Mesenchymal stem cell (in vitro differentiated cells and primary cell): ENCODE measurements around the gene BAD.

Experiments
- DNase-seq: peaks from one replicate; pipeline ENCODE4 v3.0.0-alpha.2; 2013
- H2AFZ ChIP-seq: one replicate; pipeline ENCODE4 v1.6.1; 2013; ENCODE audit warnings: low read depth, mild to moderate bottlenecking, control low read depth, inconsistent platforms, low read length, moderate library complexity
- H2AK5ac ChIP-seq: 2 replicates; pipeline ENCODE4 v1.6.1; 2013; ENCODE audit warnings: low read length, moderate library complexity, mild to moderate bottlenecking, inconsistent platforms; ENCODE audit not compliant: severe bottlenecking
- H2BK120ac ChIP-seq: one replicate; pipeline ENCODE4 v1.6.1; 2013; ENCODE audit warnings: low read depth, mild to moderate bottlenecking, inconsistent platforms, low read length, moderate library complexity
- H2BK12ac ChIP-seq, 2 experiments: one replicate each; pipeline ENCODE4 v1.6.1; 2013; ENCODE audit warnings: inconsistent platforms in 2 of 2, low read length in 2 of 2, mild to moderate bottlenecking in 2 of 2, moderate library complexity in 2 of 2, control low read depth in 1 of 2
- H2BK15ac ChIP-seq: one replicate; pipeline ENCODE4 v1.6.1; 2013; ENCODE audit warnings: mild to moderate bottlenecking, low read depth, inconsistent platforms; ENCODE audit not compliant: poor library complexity, severe bottlenecking
- H2BK5ac ChIP-seq: 2 replicates; pipeline ENCODE4 v1.6.1; 2013; ENCODE audit warnings: low read depth, mild to moderate bottlenecking, low read length, control low read depth, inconsistent platforms; ENCODE audit not compliant: poor library complexity, severe bottlenecking
- H3K14ac ChIP-seq, 2 experiments: one replicate each; pipeline ENCODE4 v1.6.1; 2013; ENCODE audit warnings: inconsistent platforms in 2 of 2, low read length in 2 of 2, control low read depth in 1 of 2, mild to moderate bottlenecking in 1 of 2, moderate library complexity in 1 of 2
- H3K18ac ChIP-seq, 2 experiments: one replicate each; pipeline ENCODE4 v1.6.1; 2013; ENCODE audit warnings: inconsistent platforms in 2 of 2, low read length in 2 of 2, control low read depth in 1 of 2, low read depth in 1 of 2, mild to moderate bottlenecking in 1 of 2
- H3K23ac ChIP-seq, 2 experiments: one replicate each; pipeline ENCODE4 v1.6.1; 2013; ENCODE audit warnings: inconsistent platforms in 2 of 2, low read length in 2 of 2, mild to moderate bottlenecking in 2 of 2, moderate library complexity in 2 of 2, control low read depth in 1 of 2
- H3K27ac ChIP-seq: 2 replicates; pipeline ENCODE4 v1.5.1; 2013; ENCODE audit warnings: mild to moderate bottlenecking, moderate library complexity, low read length, control low read depth, inconsistent platforms; ENCODE audit not compliant: poor library complexity, severe bottlenecking
- H3K27me3 ChIP-seq, 2 experiments: 2 replicates each; pipeline versions ENCODE4 v1.6.1 to v1.7.0; 2013; ENCODE audit warnings: low read length in 2 of 2, mild to moderate bottlenecking in 2 of 2, moderate library complexity in 2 of 2, control low read depth in 1 of 2, inconsistent platforms in 1 of 2; ENCODE audit not compliant: control insufficient read depth in 1 of 2, insufficient read depth in 1 of 2
- H3K36me3 ChIP-seq, 2 experiments: 2 replicates each; pipeline versions ENCODE4 v1.6.1 to v1.7.0; 2013; ENCODE audit warnings: low read length in 2 of 2, control low read depth in 1 of 2, inconsistent platforms in 1 of 2, low read depth in 1 of 2, mild to moderate bottlenecking in 1 of 2; ENCODE audit not compliant: insufficient read depth in 2 of 2, control insufficient read depth in 1 of 2
- H3K4ac ChIP-seq, 2 experiments: one replicate each; pipeline ENCODE4 v1.6.1; 2013; ENCODE audit warnings: inconsistent platforms in 2 of 2, low read length in 2 of 2, mild to moderate bottlenecking in 2 of 2, moderate library complexity in 2 of 2, control low read depth in 1 of 2, low read depth in 1 of 2
- H3K4me1 ChIP-seq: 2 replicates; pipeline ENCODE4 v1.6.1; 2013; ENCODE audit warnings: low read depth, low read length, control low read depth; ENCODE audit not compliant: control insufficient read depth, insufficient read depth
- H3K4me2 ChIP-seq: 2 replicates; pipeline ENCODE4 v1.6.1; 2013; ENCODE audit warnings: low read length, mild to moderate bottlenecking, inconsistent platforms; ENCODE audit not compliant: poor library complexity, severe bottlenecking
- H3K4me3 ChIP-seq, 2 experiments: 2 replicates each; pipeline versions ENCODE4 v1.5.1 to v1.7.0; 2013; ENCODE audit warnings: low read length in 2 of 2, mild to moderate bottlenecking in 2 of 2, control low read depth in 1 of 2, low read depth in 1 of 2; ENCODE audit not compliant: insufficient read depth in 1 of 2
- H3K79me1 ChIP-seq: replicated peaks from 2 replicates; pipeline ENCODE4 v1.6.1; 2013; ENCODE audit warnings: mild to moderate bottlenecking, control low read depth, low read length, inconsistent platforms; ENCODE audit not compliant: poor library complexity, severe bottlenecking
- H3K9ac ChIP-seq: 2 replicates; pipeline ENCODE4 v1.7.0; 2013; ENCODE audit warnings: mild to moderate bottlenecking, low read length, moderate library complexity
- H3K9me3 ChIP-seq: 2 replicates; pipeline ENCODE4 v1.7.0; 2013; ENCODE audit warnings: mild to moderate bottlenecking, low read length; ENCODE audit not compliant: control insufficient read depth
- H4K8ac ChIP-seq: one replicate; pipeline ENCODE4 v1.6.1; 2013; ENCODE audit warnings: inconsistent platforms, mild to moderate bottlenecking, low read length, moderate library complexity
- H4K91ac ChIP-seq: one replicate; pipeline ENCODE4 v1.6.1; 2013; ENCODE audit warnings: mild to moderate bottlenecking, low read length, inconsistent platforms
- WGBS: methylation state at CpG from one replicate; pipeline ENCODE4 v1.1.7; 2013; ENCODE audit warnings: mixed read lengths; 5-methylcytosine and 5-hydroxymethylcytosine counted together

The BAD gene

GRCh38 chr11:64256300-64256699, 28.2 kb downstream of the BAD start:
- Histone ChIP-seq H3K27me3 (no peaks in the 10 kb centered on the region), H2BK5ac (no peak overlapping the region), H3K4ac (no peak overlapping the region), H2AFZ (no peak overlapping the region), H4K91ac (no peak overlapping the region), H3K18ac (no peak overlapping the region), H3K9me3 (no peaks in the 10 kb centered on the region), H3K4me2 (no peak overlapping the region), H4K8ac (no peak overlapping the region), H2BK120ac (no peak overlapping the region), H3K79me1 (peaks cover 35% of the 10 kb centered on the region), H3K4me3 (no peak overlapping the region), H3K27ac (no peak overlapping the region), H2BK12ac (no peak overlapping the region), H2AK5ac (no peak overlapping the region), H2BK15ac (no peak overlapping the region), H3K4me1 (peaks cover 27% of the 10 kb centered on the region), H3K23ac (no peak overlapping the region), H3K14ac (no peak overlapping the region), H3K36me3 (peaks cover 56 to 67% of the 10 kb centered on the region in 2 experiments), H3K9ac (no peak overlapping the region)
- no peak for DNase-seq
- 92% methylated on average over 15 of the region's 15 CpGs for WGBS

GRCh38 chr11:64255135-64256128, 29.0 kb downstream of the BAD start:
- H3K4me2 ChIP-seq = no peak overlapping the region
- no peak overlapping the region for H3K4ac ChIP-seq
- H3K18ac ChIP-seq = no peak overlapping the region
- H2BK120ac ChIP-seq = no peak overlapping the region
- H4K8ac ChIP-seq = no peak overlapping the region
- no peak overlapping the region for H4K91ac ChIP-seq
- no peak overlapping the region for H2BK5ac ChIP-seq
- H3K4me1 ChIP-seq = peaks cover 34% of the 10 kb centered on the region
- no peak overlapping the region for H2BK12ac ChIP-seq
- no peak for DNase-seq
- peaks cover 50 to 62% of the 10 kb centered on the region in 2 experiments for H3K36me3 ChIP-seq
- H3K27me3 ChIP-seq = no peaks in the 10 kb centered on the region
- peaks cover 37% of the 10 kb centered on the region for H3K79me1 ChIP-seq
- no peak overlapping the region for H3K27ac ChIP-seq
- H3K23ac ChIP-seq = no peak overlapping the region
- H3K14ac ChIP-seq = no peak overlapping the region
- H2BK15ac ChIP-seq = no peak overlapping the region
- H3K9ac ChIP-seq = no peak overlapping the region
- H3K4me3 ChIP-seq = no peak overlapping the region
- no peak overlapping the region for H2AFZ ChIP-seq
- no peaks in the 10 kb centered on the region for H3K9me3 ChIP-seq
- no peak overlapping the region for H2AK5ac ChIP-seq
- 94% methylated on average over 35 of the region's 35 CpGs for WGBS

- H2BK5ac ChIP-seq = no peak overlapping the region
- H3K4ac ChIP-seq = peak overlapping the region in 1 of 2 experiments; percentile 12
- no peaks in the 10 kb centered on the region for H3K9me3 ChIP-seq
- no peak overlapping the region for H3K4me3 ChIP-seq
- no peak overlapping the region for H2BK12ac ChIP-seq
- no peak overlapping the region for H3K27ac ChIP-seq
- no peak for DNase-seq
- no peak overlapping the region for H3K4me2 ChIP-seq
- H2BK120ac ChIP-seq = no peak overlapping the region
- H3K4me1 ChIP-seq = peaks cover 35% of the 10 kb centered on the region
- no peak overlapping the region for H4K8ac ChIP-seq
- H2BK15ac ChIP-seq = peak overlapping the region; percentile 15
- H3K36me3 ChIP-seq = peaks cover 39 to 51% of the 10 kb centered on the region in 2 experiments
- 91% methylated on average over 7 of the region's 7 CpGs for WGBS
- H2AFZ ChIP-seq = no peak overlapping the region
- H2AK5ac ChIP-seq = no peak overlapping the region
- H3K14ac ChIP-seq = no peak overlapping the region
- no peak overlapping the region for H4K91ac ChIP-seq
- H3K23ac ChIP-seq = no peak overlapping the region
- H3K79me1 ChIP-seq = peaks cover 35% of the 10 kb centered on the region
- H3K9ac ChIP-seq = no peak overlapping the region
- H3K27me3 ChIP-seq = no peaks in the 10 kb centered on the region
- no peak overlapping the region for H3K18ac ChIP-seq
Observed at GRCh38 chr11:64254326-64254725, 30.1 kb downstream of the BAD start.

- H3K18ac ChIP-seq = no peak overlapping the region
- H3K4ac ChIP-seq = no peak overlapping the region
- no peak overlapping the region for H2AFZ ChIP-seq
- no peak overlapping the region for H2BK15ac ChIP-seq
- H3K23ac ChIP-seq = peak overlapping the region in 1 of 2 experiments; percentile 49
- no peak overlapping the region for H3K4me3 ChIP-seq
- H4K8ac ChIP-seq = no peak overlapping the region
- H3K27me3 ChIP-seq = no peaks in the 10 kb centered on the region
- H2BK5ac ChIP-seq = no peak overlapping the region
- H3K14ac ChIP-seq = no peak overlapping the region
- H3K9me3 ChIP-seq = no peaks in the 10 kb centered on the region
- H4K91ac ChIP-seq = no peak overlapping the region
- peaks cover 31 to 43% of the 10 kb centered on the region in 2 experiments for H3K36me3 ChIP-seq
- DNase-seq = no peak
- H3K79me1 ChIP-seq = peaks cover 34% of the 10 kb centered on the region
- no peak overlapping the region for H3K27ac ChIP-seq
- 85% methylated on average over 5 of the region's 5 CpGs for WGBS
- H3K9ac ChIP-seq = no peak overlapping the region
- H2BK12ac ChIP-seq = no peak overlapping the region
- no peak overlapping the region for H3K4me2 ChIP-seq
- H2AK5ac ChIP-seq = no peak overlapping the region
- H2BK120ac ChIP-seq = no peak overlapping the region
- H3K4me1 ChIP-seq = peaks cover 33% of the 10 kb centered on the region
Observed at GRCh38 chr11:64253481-64253880, 31.0 kb downstream of the BAD start.
